ENCODE results near the gene PAK1. TPM values are rescaled to one million over a fixed set of nuclear protein-coding genes. Genes with fewer than 3 reads are reported as not detected.

PAK1 gene
- total RNA-seq, 2 donors from 2014 or later, result 104 to 123 TPM

GRCh38 chr11:77345621-77346020, 128.3 kb downstream of the PAK1 start:
- H3K9me3 ChIP-seq, result no peaks in the 10 kb centered on the region
- no peaks in the 10 kb centered on the region for H3K4me1 ChIP-seq
- H3K9ac ChIP-seq (ENCODE audit: low read depth in 2 of 2, low read length in 2 of 2), result no peak overlapping the region
- H3K4me3 ChIP-seq, result no peak overlapping the region
- TF ChIP-seq, protein P1, sequence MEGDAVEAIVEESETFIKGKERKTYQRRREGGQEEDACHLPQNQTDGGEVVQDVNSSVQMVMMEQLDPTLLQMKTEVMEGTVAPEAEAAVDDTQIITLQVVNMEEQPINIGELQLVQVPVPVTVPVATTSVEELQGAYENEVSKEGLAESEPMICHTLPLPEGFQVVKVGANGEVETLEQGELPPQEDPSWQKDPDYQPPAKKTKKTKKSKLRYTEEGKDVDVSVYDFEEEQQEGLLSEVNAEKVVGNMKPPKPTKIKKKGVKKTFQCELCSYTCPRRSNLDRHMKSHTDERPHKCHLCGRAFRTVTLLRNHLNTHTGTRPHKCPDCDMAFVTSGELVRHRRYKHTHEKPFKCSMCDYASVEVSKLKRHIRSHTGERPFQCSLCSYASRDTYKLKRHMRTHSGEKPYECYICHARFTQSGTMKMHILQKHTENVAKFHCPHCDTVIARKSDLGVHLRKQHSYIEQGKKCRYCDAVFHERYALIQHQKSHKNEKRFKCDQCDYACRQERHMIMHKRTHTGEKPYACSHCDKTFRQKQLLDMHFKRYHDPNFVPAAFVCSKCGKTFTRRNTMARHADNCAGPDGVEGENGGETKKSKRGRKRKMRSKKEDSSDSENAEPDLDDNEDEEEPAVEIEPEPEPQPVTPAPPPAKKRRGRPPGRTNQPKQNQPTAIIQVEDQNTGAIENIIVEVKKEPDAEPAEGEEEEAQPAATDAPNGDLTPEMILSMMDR (IDR thresholded peaks at IDR 0.05), result no peak
- no peaks in the 10 kb centered on the region for H3K36me3 ChIP-seq
- DNase-seq, result no peak
- no peaks in the 10 kb centered on the region for H3K27me3 ChIP-seq
- intact Hi-C loops (cut with DNase I), result no loop called here
- H3K27ac ChIP-seq, result no peak overlapping the region

DNA sequence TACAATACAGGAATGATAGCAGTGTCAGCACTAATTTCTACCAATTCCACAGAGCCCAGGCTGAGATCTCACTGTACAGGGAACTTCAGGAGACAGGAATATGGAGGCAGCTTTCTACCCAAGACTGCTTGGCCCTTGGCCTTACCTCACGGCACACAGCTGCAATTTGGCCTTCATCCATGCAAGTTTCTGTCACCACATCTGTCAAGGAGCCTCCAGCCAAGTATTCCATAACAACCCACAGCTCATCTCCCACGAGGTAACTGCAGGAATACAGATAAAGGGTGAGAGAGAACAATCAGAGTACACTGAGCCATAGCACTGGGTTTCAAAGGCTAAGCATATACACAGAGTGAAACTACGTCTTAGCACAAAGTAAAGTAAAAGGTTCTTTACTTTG, 133.4 kb downstream of the PAK1 start:
- H3K27ac ChIP-seq, result no peak overlapping the region
- H3K36me3 ChIP-seq, result no peaks in the 10 kb centered on the region
- intact Hi-C loops (cut with DNase I), result no loop called here
- no peak overlapping the region for H3K9ac ChIP-seq (ENCODE audit: low read depth in 2 of 2, low read length in 2 of 2)
- no peaks in the 10 kb centered on the region for H3K9me3 ChIP-seq
- no peak for DNase-seq
- H3K4me1 ChIP-seq, result no peaks in the 10 kb centered on the region
- TF ChIP-seq, protein P1 (IDR thresholded peaks at IDR 0.05), result no peak
- H3K4me3 ChIP-seq, result no peak overlapping the region
- H3K27me3 ChIP-seq, result no peaks in the 10 kb centered on the region

DNA sequence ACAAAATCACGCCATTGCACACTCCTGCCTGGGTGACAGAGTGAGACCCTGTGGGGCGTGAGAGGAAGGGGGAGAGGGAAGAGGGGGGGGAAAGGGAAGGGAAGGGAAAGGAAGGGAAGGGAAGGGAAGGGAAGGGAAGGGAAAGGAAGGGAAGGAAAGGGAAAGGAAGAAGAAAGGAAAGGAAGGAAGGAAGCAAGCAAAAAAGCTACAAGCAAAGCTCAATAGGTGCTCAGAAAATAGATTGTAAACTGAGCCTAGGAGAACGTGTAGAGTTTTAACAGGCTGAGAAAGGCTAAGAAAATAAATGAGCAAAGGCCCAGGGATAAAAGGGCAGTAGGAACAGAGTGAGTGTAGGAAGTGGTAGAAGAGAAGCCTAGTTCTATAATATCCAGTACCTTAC, 141.6 kb downstream of the PAK1 start:
- Histone ChIP-seq H3K9ac (ENCODE audit: low read depth in 2 of 2, low read length in 2 of 2) (no peak overlapping the region), H3K27ac (no peak overlapping the region), H3K36me3 (no peaks in the 10 kb centered on the region), H3K9me3 (no peaks in the 10 kb centered on the region), H3K27me3 (no peaks in the 10 kb centered on the region), H3K4me1 (no peaks in the 10 kb centered on the region), H3K4me3 (no peak overlapping the region)
- intact Hi-C loops (cut with DNase I), result no loop called here
- TF ChIP-seq, protein P1 (IDR thresholded peaks at IDR 0.05), result no peak
- no peak for DNase-seq

- H3K27me3 ChIP-seq, result no peaks in the 10 kb centered on the region
- no peaks in the 10 kb centered on the region for H3K36me3 ChIP-seq
- no peaks in the 10 kb centered on the region for H3K9me3 ChIP-seq
- intact Hi-C loops (cut with DNase I), result no loop called here
- no peak overlapping the region for H3K4me3 ChIP-seq
- H3K27ac ChIP-seq, result no peak overlapping the region
- no peak overlapping the region for H3K9ac ChIP-seq (ENCODE audit: low read depth in 2 of 2, low read length in 2 of 2)
- TF ChIP-seq, protein P1 (IDR thresholded peaks at IDR 0.05), result no peak
- H3K4me1 ChIP-seq, result no peaks in the 10 kb centered on the region
- no peak for DNase-seq
Observed at GRCh38 chr11:77325159-77325558, 148.7 kb downstream of the PAK1 start.

GRCh38 chr11:77324508-77324907, 149.4 kb downstream of the PAK1 start:
- TF ChIP-seq, protein P1 (IDR thresholded peaks at IDR 0.05), result no peak
- H3K9me3 ChIP-seq, result no peaks in the 10 kb centered on the region
- no peak for DNase-seq
- H3K4me1 ChIP-seq, result no peaks in the 10 kb centered on the region
- H3K27ac ChIP-seq, result no peak overlapping the region
- H3K36me3 ChIP-seq, result no peaks in the 10 kb centered on the region
- H3K9ac ChIP-seq (ENCODE audit: low read depth in 2 of 2, low read length in 2 of 2), result no peak overlapping the region
- no peaks in the 10 kb centered on the region for H3K27me3 ChIP-seq
- intact Hi-C loops (cut with DNase I), result no loop called here
- no peak overlapping the region for H3K4me3 ChIP-seq
